GM21528 (cell line): ENCODE measurements around the gene MIEF1.

Experiments
- ATAC-seq: cut with Tn5 transposase; IDR thresholded peaks from one replicate; pipeline ENCODE4 v1.9.1; 2021; ENCODE audit warnings: mild to moderate bottlenecking, moderate library complexity; ENCODE audit not compliant: unreplicated experiment, low FRiP score

The MIEF1 gene

GRCh38 chr22:39502109-39502788 lies at the start of gene MIEF1:
TSS of gene MIEF1 (plus strand) at chr22:39502290. CDS start at chr22:39511295, 9,005 bp downstream.
- peak; percentile 73 for ATAC-seq

- ATAC-seq: no peak
Observed at GRCh38 chr22:39452740-39453040, 49.4 kb upstream of the MIEF1 start.

- ATAC-seq: no peak
Observed at GRCh38 chr22:39453765-39454378, 48.2 kb upstream of the MIEF1 start.

GRCh38 chr22:39454385-39454871 lies 47.7 kb upstream of the MIEF1 start:
- ATAC-seq: no peak

GRCh38 chr22:39456522-39457197 lies 45.4 kb upstream of the MIEF1 start, which contains the start of gene MGAT3:
TSS of gene MGAT3 (plus strand) at chr22:39457012. CDS start at chr22:39487348, 30,336 bp downstream.
- no peak for ATAC-seq

GRCh38 chr22:39457198-39457555 lies 44.9 kb upstream of the MIEF1 start:
- ATAC-seq: no peak

- ATAC-seq: no peak
Observed at GRCh38 chr22:39457556-39458443, 44.3 kb upstream of the MIEF1 start.

- no peak for ATAC-seq
Observed at GRCh38 chr22:39458444-39459083, 43.5 kb upstream of the MIEF1 start.

GRCh38 chr22:39459681-39460080 lies 42.4 kb upstream of the MIEF1 start:
- no peak for ATAC-seq

- no peak for ATAC-seq
Observed at GRCh38 chr22:39462443-39463221, 39.5 kb upstream of the MIEF1 start.

- ATAC-seq: no peak
Observed at GRCh38 chr22:39463277-39463676, 38.8 kb upstream of the MIEF1 start.

GRCh38 chr22:39463931-39464390 lies 38.1 kb upstream of the MIEF1 start:
- no peak for ATAC-seq

- ATAC-seq: no peak
Observed at GRCh38 chr22:39466228-39467006, 35.7 kb upstream of the MIEF1 start.

GRCh38 chr22:39467390-39467895 lies 34.6 kb upstream of the MIEF1 start:
- ATAC-seq: no peak

GRCh38 chr22:39468487-39469325 lies 33.4 kb upstream of the MIEF1 start:
- no peak for ATAC-seq

GRCh38 chr22:39469326-39469680 lies 32.8 kb upstream of the MIEF1 start:
- ATAC-seq: no peak

GRCh38 chr22:39469681-39470450 lies 32.2 kb upstream of the MIEF1 start:
- ATAC-seq: no peak
